ENCODE data around the gene HLX. TPM values are rescaled to one million over a fixed set of nuclear protein-coding genes. Genes with fewer than 3 reads are reported as not detected.

The HLX gene
- total and polyA plus RNA-seq, 9 of the 15 experiments (the other 6 are each of a cell fraction or from before 2014, with no cell fraction given), result 0.10 to 3.0 (median 1.6) TPM

GRCh38 chr1:220875260-220875659 lies 4.0 kb upstream of the HLX start:
- no peaks in the 10 kb centered on the region for H3K36me3 ChIP-seq (ENCODE audit: control insufficient read depth, insufficient read depth, low read length)
- peaks cover 6 to 14% of the 10 kb centered on the region in 2 experiments; a peak in 2 of 5 replicates for H3K27me3 ChIP-seq (ENCODE audit: control insufficient read depth in 2 of 2, insufficient read depth in 2 of 2, low read length in 2 of 2)
- H3K27ac ChIP-seq (ENCODE audit: extremely low read depth, low read depth, low read length), result no peak overlapping the region
- no peak overlapping the region for H3K9ac ChIP-seq (ENCODE audit: insufficient read depth in 1 of 2, low read depth in 2 of 2, low read length in 2 of 2)
- intact Hi-C loops (cut with micrococcal nuclease) (loop anchor here (2.0 to 5.0 kb wide), 2 partner anchors 63 to 1580 kb away; no protein-coding TSS in a partner anchor), in situ Hi-C loops (cut with MboI) (loop anchor here (10.0 kb wide), 1 partner anchor 1580 kb away; no protein-coding TSS in a partner anchor)
- H3K4me2 ChIP-seq (ENCODE audit: insufficient read depth, low read length), result no peak overlapping the region
- H3K4me1 ChIP-seq (replicated peaks in 1 of 2; ENCODE audit: control insufficient read depth in 2 of 2, insufficient read depth in 2 of 2, low read length in 2 of 2), result peaks cover 0 to 21% of the 10 kb centered on the region in 2 experiments; a peak in 1 of 5 replicates
- ChIA-PET POLR2A (no interaction called here), CTCF (ENCODE audit: low intra/inter-chr PET ratio) (interaction anchor here (0.6 to 2.1 kb wide), 2 partner anchors 328 to 1580 kb away, joined by 3 to 11 read pairs; no protein-coding TSS in a partner anchor)
- no peak for ATAC-seq
- no peak for TF ChIP-seq ZNF707 (CRISPR knock-in tag; conservative IDR thresholded peaks at IDR 0.05)
- no peak for TF ChIP-seq ZNF224 (CRISPR knock-in tag; IDR thresholded peaks at IDR 0.05)
- no peak for TF ChIP-seq ATF7 (IDR thresholded peaks at IDR 0.05)
- TF ChIP-seq RFX5 (IDR thresholded peaks at IDR 0.05; ENCODE audit: low read depth, low read length), result no peak
- no peak for TF ChIP-seq SOX6 (IDR thresholded peaks at IDR 0.05)
- no peak for TF ChIP-seq E2F5 (CRISPR knock-in tag; IDR thresholded peaks at IDR 0.05)
- no peak for TF ChIP-seq ZNF830 (CRISPR knock-in tag; IDR thresholded peaks at IDR 0.05)
- no peak for TF ChIP-seq OTX1 (CRISPR knock-in tag; IDR thresholded peaks at IDR 0.05)
- no peak for TF ChIP-seq NFE2L1 (tag; IDR thresholded peaks at IDR 0.05; ENCODE audit: borderline replicate concordance, low read depth)
- no peak for TF ChIP-seq RERE (CRISPR knock-in tag; IDR thresholded peaks at IDR 0.05; ENCODE audit: borderline replicate concordance)
- TF ChIP-seq MXI1 (IDR thresholded peaks at IDR 0.05; ENCODE audit: low read depth, low read length), result no peak
- no peaks in the 10 kb centered on the region for H3K9me1 ChIP-seq (ENCODE audit: control insufficient read depth, insufficient read depth, low read length)
- no peak overlapping the region for H2AFZ ChIP-seq (ENCODE audit: low read depth, low read length)
- no peaks in the 10 kb centered on the region for H3K9me3 ChIP-seq (replicated peaks; ENCODE audit: control insufficient read depth, insufficient read depth, low read depth, low read length)
- FAIRE-seq, result no peak
- no peak for DNase-seq (ENCODE audit: extremely low read depth in 1 of 4, low spot score in 3 of 4)
- H3K4me3 ChIP-seq, result no peak overlapping the region
- H4K20me1 ChIP-seq (replicated peaks; ENCODE audit: control insufficient read depth, insufficient read depth, low read length), result 0 out of 2 replicates have a peak, but pooled peaks cover 4% of the 10 kb centered on the region
- H3K79me2 ChIP-seq (ENCODE audit: control insufficient read depth, insufficient read depth, low read length), result 0 out of 3 replicates have a peak, but pooled peaks cover 1% of the 10 kb centered on the region
- BruUV-seq (replicated peaks), result no TSS peak
- 23% methylated on average over 1 of the region's 1 CpG for WGBS (ENCODE audit: insufficient coverage, low coverage, missing lambda C conversion rate)

All from K562 (cell line).